Tibial nerve (tissue), 4 donors: ENCODE measurements around the gene DNAAF5. TPM values are rescaled to one million over a fixed set of nuclear protein-coding genes. Genes with fewer than 3 reads are reported as not detected.
A peak's percentile ranks its signal among the peaks of the same experiment; 100 is the strongest.

Experiments
- DNase-seq, 2 donors: peaks; one replicate each; pipeline ENCODE4 v3.0.0-alpha.2; 2019; ENCODE audit warnings: low spot score in 2 of 2
- H3K27ac ChIP-seq, 4 donors: fragments of 200-600 bp; sonication (generic) in 3 of 4; one replicate each; pipeline ENCODE4 v1.5.1; 2017 to 2019; ENCODE audit warnings: mild to moderate bottlenecking in 1 of 4
- H3K27me3 ChIP-seq, 2 donors: fragments of 200-600 bp; sonication (generic) in 1 of 2; one replicate each; pipeline versions ENCODE4 v1.5.1 to v1.6.0; 2017 to 2019
- H3K36me3 ChIP-seq, 3 donors: fragments of 200-600 bp; sonication (generic); one replicate each; pipeline ENCODE4 v1.5.1; 2018 to 2019
- H3K4me1 ChIP-seq, 4 donors: fragments of 200-600 bp; sonication (generic) in 3 of 4; one replicate each; pipeline ENCODE4 v1.5.1; 2017 to 2019
- H3K4me3 ChIP-seq, 4 donors: fragments of 200-600 bp; sonication (generic) in 3 of 4; one replicate each; pipeline ENCODE4 v1.5.1; 2017 to 2019; ENCODE audit warnings: mild to moderate bottlenecking in 1 of 4, moderate library complexity in 1 of 4
- H3K9me3 ChIP-seq, 4 donors: fragments of 200-600 bp; sonication (generic) in 3 of 4; one replicate each; pipeline ENCODE4 v1.5.1; 2017 to 2019
- EP300 ChIP-seq, 2 donors: sonication (generic); formaldehyde crosslinking; IDR thresholded peaks; one replicate each; pipeline ENCODE4 v1.6.1; 2017; ENCODE audit warnings: antibody characterized with exemption in 2 of 2, mild to moderate bottlenecking in 1 of 2
- POLR2A ChIP-seq, 2 donors: fragments of 450-650 bp; IDR thresholded peaks; one replicate each; pipeline ENCODE4 v1.6.1; 2017; ENCODE audit warnings: antibody characterized with exemption in 2 of 2, mild to moderate bottlenecking in 2 of 2, moderate library complexity in 2 of 2
- WGBS, 2 donors: methylation state at CpG; one replicate each; pipeline ENCODE4 v1.1.5; 2018; 5-methylcytosine and 5-hydroxymethylcytosine counted together
- total RNA-seq, 4 donors: library from RNA; depleted of rRNA; stranded (reverse); fragments of >200 nt; gene quantifications; one replicate each; pipeline ENCODE4 v1.1.0, GENCODE V29; 2016
- TF ChIP-seq, protein P1 (sequence below), 5 experiments: fragments of 200-600 bp in 3 of 5; fragments of 450-650 bp in 2 of 5; sonication (generic) in 3 of 5; IDR thresholded peaks; one replicate each; pipeline ENCODE4 v1.5.1; 2016 to 2019; ENCODE audit warnings: antibody characterized with exemption in 5 of 5, mild to moderate bottlenecking in 3 of 5, moderate library complexity in 2 of 5

The DNAAF5 gene
- total RNA-seq, 4 donors from 2014 or later: 26.0 to 56.7 (median 41.6) TPM

DNA sequence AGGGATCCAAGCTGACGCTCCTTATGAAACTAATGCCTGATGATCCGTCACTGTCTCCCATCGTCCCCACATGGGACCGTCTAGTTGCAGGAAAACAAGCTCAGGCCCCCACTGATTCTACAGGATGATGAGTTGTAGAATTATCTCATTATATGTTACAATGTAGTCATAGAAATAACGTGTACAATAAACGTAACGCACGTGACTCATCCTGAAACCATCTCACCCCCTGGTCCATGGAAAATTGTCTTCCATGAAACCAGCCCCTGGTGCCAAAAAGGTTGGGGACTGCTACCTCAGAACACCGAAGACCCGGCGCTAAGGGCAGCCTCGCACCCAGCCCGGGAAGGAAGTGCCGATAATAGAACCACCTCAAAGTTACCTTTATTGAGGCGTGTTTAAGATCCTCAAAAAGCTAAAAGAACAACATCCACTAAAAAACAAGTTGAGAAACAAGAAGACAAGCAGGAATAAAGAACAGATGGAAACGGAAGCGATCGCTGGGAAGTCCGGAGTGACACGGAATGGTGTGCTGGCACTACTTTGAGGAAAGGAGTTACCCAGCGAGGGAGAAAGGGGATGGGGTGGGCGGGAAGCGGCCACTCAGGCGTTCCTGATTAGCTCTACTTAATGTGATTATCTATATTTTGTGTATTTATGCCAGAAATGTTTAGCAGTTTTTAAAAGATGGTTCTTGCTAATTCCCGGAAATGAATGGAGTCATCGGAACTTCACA lies 50.7 kb downstream of the DNAAF5 start:
- 86% methylated on average over 26 of the region's 26 CpGs for WGBS, 2 donors
- TF ChIP-seq EP300 (IDR thresholded peaks at IDR 0.05): no peak
- TF ChIP-seq, protein P1, sequence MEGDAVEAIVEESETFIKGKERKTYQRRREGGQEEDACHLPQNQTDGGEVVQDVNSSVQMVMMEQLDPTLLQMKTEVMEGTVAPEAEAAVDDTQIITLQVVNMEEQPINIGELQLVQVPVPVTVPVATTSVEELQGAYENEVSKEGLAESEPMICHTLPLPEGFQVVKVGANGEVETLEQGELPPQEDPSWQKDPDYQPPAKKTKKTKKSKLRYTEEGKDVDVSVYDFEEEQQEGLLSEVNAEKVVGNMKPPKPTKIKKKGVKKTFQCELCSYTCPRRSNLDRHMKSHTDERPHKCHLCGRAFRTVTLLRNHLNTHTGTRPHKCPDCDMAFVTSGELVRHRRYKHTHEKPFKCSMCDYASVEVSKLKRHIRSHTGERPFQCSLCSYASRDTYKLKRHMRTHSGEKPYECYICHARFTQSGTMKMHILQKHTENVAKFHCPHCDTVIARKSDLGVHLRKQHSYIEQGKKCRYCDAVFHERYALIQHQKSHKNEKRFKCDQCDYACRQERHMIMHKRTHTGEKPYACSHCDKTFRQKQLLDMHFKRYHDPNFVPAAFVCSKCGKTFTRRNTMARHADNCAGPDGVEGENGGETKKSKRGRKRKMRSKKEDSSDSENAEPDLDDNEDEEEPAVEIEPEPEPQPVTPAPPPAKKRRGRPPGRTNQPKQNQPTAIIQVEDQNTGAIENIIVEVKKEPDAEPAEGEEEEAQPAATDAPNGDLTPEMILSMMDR (IDR thresholded peaks at IDR 0.05): no peak
- no peak for TF ChIP-seq POLR2A (IDR thresholded peaks at IDR 0.05)
- H3K36me3 ChIP-seq: peaks cover 0 to 81% (median 3%) of the 10 kb centered on the region in 3 donors

DNA sequence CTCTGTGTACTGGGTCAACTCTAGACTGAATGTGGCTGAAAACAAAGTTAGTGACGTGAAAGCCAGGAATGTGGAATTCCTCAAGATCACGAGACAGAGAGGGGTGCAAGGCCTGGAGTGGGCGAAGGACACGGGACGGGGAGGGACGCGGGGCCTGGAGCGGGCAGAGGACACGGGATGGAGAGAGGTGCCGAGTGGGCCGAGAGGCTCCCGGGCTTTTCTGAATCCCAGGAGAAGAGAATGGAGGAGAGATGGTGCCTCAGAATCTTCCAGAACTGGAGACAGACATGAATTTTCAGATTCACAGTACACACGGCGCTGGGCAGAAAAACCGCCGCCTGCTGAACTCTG lies 51.2 kb downstream of the DNAAF5 start:
- H3K4me1 ChIP-seq: peaks cover 0 to 17% (median 3%) of the 10 kb centered on the region in 4 donors
- no peak for DNase-seq
- H3K27ac ChIP-seq: peak overlapping the region in 1 of 4 donors; percentile 62
- WGBS, 2 donors: 71 to 75% methylated on average over 16 of the region's 16 CpGs
- TF ChIP-seq, protein P1 (IDR thresholded peaks at IDR 0.05): no peak
- TF ChIP-seq EP300 (IDR thresholded peaks at IDR 0.05) (peak in 1 of 2 donors; percentile 42), POLR2A (IDR thresholded peaks at IDR 0.05) (no peak)
- no peaks in the 10 kb centered on the region for H3K27me3 ChIP-seq
- no peaks in the 10 kb centered on the region for H3K9me3 ChIP-seq
- H3K4me3 ChIP-seq: no peak overlapping the region
- peaks cover 0 to 81% (median 3%) of the 10 kb centered on the region in 3 donors for H3K36me3 ChIP-seq

More for the DNA sequence above, 50.7 kb downstream of the DNAAF5 start:
- H3K9me3 ChIP-seq: no peaks in the 10 kb centered on the region
- H3K27me3 ChIP-seq: no peaks in the 10 kb centered on the region
- H3K27ac ChIP-seq: peak overlapping the region in 1 of 4 donors; percentile 33
- peaks cover 0 to 18% (median 3%) of the 10 kb centered on the region in 4 donors for H3K4me1 ChIP-seq
- no peak for DNase-seq
- no peak overlapping the region for H3K4me3 ChIP-seq

DNA sequence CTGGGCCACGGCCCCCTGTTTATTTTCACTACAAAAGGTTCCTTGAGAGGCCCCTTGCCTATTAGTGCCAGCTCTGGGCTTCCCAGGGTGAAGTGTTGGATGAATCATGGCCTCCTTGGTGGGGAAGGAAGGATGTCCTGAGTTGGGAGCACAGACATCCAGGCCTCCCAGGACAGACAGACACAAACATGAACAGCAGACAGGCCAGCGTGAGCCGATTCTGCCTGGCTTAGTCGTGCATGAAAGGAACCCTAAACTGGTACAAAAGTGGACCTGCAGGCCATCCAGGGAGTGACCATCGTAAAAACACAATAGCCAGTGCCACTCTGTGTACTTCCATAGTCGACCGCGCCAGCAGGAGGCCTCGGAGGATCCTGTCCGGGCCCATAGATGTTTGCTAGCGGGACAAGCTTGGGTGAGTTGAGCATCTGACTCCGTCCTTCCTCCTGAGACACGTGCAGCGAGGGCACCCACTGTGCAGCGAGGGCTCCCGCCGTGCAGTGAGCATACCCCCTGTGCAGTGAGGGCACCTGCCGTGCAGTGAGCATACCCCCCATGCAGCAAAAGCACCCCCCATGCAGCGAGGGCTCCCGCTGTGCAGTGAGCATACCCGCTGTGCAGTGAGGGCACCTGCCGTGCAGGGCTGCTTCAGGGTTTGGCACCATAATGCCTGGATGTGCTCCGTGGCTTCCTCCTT lies 51.9 kb downstream of the DNAAF5 start:
- Histone ChIP-seq H3K4me3 (no peak overlapping the region), H3K4me1 (peaks cover 0 to 17% (median 3%) of the 10 kb centered on the region in 4 donors), H3K36me3 (peaks cover 0 to 81% (median 3%) of the 10 kb centered on the region in 3 donors), H3K27me3 (no peaks in the 10 kb centered on the region), H3K9me3 (no peaks in the 10 kb centered on the region), H3K27ac (peak overlapping the region in 1 of 4 donors; percentile 62)
- no peak for TF ChIP-seq POLR2A (IDR thresholded peaks at IDR 0.05)
- no peak for TF ChIP-seq EP300 (IDR thresholded peaks at IDR 0.05)
- TF ChIP-seq, protein P1 (IDR thresholded peaks at IDR 0.05): no peak
- WGBS, 2 donors: 74 to 81% methylated on average over 22 to 23 of the region's 23 CpGs
- no peak for DNase-seq

DNA sequence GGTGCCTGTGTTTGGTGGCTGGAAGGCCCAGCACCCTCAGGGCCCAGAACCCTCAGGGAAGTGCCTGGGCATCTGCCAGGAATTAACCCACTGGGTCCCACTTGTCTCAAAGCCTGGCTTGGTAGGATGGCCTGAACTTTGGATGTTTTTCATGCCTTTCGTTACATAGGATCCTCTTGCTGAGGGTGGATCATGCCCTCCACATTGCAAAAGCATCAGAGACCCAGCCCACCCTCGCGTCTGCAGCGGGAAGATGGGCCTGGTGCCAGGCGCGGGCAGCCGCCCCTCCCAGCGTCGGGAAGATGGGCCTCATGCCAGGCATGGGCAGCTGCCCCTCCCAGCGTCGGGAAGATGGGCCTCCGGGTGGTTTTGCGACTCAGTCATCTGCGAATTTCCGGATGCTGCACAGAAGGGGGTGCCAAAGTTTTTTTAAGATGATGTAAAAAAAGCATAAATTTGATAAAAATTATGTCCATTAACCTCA lies 52.5 kb downstream of the DNAAF5 start:
- no peak overlapping the region for H3K4me3 ChIP-seq
- H3K9me3 ChIP-seq: no peaks in the 10 kb centered on the region
- peaks cover 0 to 81% (median 3%) of the 10 kb centered on the region in 3 donors for H3K36me3 ChIP-seq
- H3K4me1 ChIP-seq: peaks cover 0 to 17% (median 3%) of the 10 kb centered on the region in 4 donors
- no peak for DNase-seq
- TF ChIP-seq, protein P1 (IDR thresholded peaks at IDR 0.05): no peak
- TF ChIP-seq POLR2A (IDR thresholded peaks at IDR 0.05): no peak
- TF ChIP-seq EP300 (IDR thresholded peaks at IDR 0.05): no peak
- 33 to 45% methylated on average over 15 of the region's 15 CpGs for WGBS, 2 donors
- peak overlapping the region in 1 of 4 donors; percentile 62 for H3K27ac ChIP-seq
- no peaks in the 10 kb centered on the region for H3K27me3 ChIP-seq

DNA sequence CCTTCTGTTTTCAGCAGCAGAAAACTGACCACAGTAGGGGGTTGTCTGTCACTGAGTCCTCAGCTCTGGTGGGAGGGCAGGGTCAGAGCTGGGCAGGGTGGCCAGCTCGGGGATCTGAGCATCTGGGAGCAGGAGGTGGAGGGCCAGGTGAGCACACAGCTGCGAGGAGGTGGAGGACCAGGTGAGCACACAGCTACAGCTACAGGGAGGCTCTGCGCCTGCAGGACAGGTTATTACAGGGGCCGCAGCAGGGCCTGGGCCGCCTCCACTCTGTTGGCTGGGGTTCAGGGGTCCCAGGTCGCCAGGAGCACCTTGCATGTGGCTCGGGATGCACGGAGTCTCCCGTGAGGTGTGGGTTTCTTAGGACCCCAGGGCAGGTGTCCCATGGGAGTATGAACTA lies 53.0 kb downstream of the DNAAF5 start:
- 74 to 81% methylated on average over 7 to 9 of the region's 9 CpGs for WGBS, 2 donors
- no peak for DNase-seq
- Histone ChIP-seq H3K27me3 (no peaks in the 10 kb centered on the region), H3K27ac (peak overlapping the region in 1 of 4 donors; percentile 62), H3K9me3 (no peaks in the 10 kb centered on the region), H3K4me1 (peaks cover 0 to 17% (median 3%) of the 10 kb centered on the region in 4 donors), H3K36me3 (peaks cover 0 to 81% (median 3%) of the 10 kb centered on the region in 3 donors), H3K4me3 (no peak overlapping the region)
- TF ChIP-seq POLR2A (IDR thresholded peaks at IDR 0.05) (no peak), EP300 (IDR thresholded peaks at IDR 0.05) (no peak)
- TF ChIP-seq, protein P1 (IDR thresholded peaks at IDR 0.05): no peak
